HCT116 (cell line): ENCODE data around the gene RAB11FIP2. TPM values are rescaled to one million over a fixed set of nuclear protein-coding genes. Genes with fewer than 3 reads are reported as not detected.

Experiments
- ATAC-seq: fragments of 200-7000 bp; cut with Tn5 transposase; 2 replicates; pipeline ENCODE4 v1.9.1; 2020; ENCODE audit warnings: mild to moderate bottlenecking, moderate library complexity
- BruUV-seq: library from RNA; stranded (reverse); fragments of 400-500 nt; replicated peaks from 2 replicates; lab custom pipeline; 2021; lab: Mats Ljungman, UMichigan
- CTCF ChIA-PET: fragments of 300-600 bp; sonication (Branson Sonifier 250); formaldehyde crosslinking; loops from one replicate; lab custom pipeline; 2021; ENCODE audit warnings: antibody characterized with exemption; lab: Charles Lee
- POLR2A ChIA-PET: fragments of 300-600, 350-600 bp; sonication (Branson Sonifier 250); formaldehyde crosslinking; loops from one replicate; lab custom pipeline; 2021; ENCODE audit warnings: antibody characterized with exemption; lab: Charles Lee
- RAD21 ChIA-PET, 2 experiments: fragments of 300-600 bp; sonication (Branson Sonifier 250); formaldehyde crosslinking; loops; one replicate each; lab custom pipeline; 2023; ENCODE audit warnings: low total read pairs in 2 of 2; ENCODE audit not compliant: uncharacterized antibody in 2 of 2, unreplicated experiment in 2 of 2, low non-redundant PET in 1 of 2; lab: Charles Lee
- DNase-seq: peaks from one replicate; pipeline ENCODE4 v3.0.0-alpha.2; 2010; ENCODE audit warnings: low read depth, low spot score
- H2AFZ ChIP-seq: fragments of 200-600 bp; shearing (Covaris generic), sonication (generic); 2 replicates; pipeline ENCODE4 v1.6.1; 2017; ENCODE audit warnings: low read depth, mixed run types, mixed read lengths, antibody characterized with exemption, low read length; ENCODE audit not compliant: poor library complexity, severe bottlenecking
- H3K27ac ChIP-seq: 2 replicates; pipeline ENCODE4 v1.5.1; 2012; ENCODE audit warnings: low read depth, low read length
- H3K27me3 ChIP-seq: fragments of 200-600 bp; sonication (generic); 2 replicates; pipeline ENCODE4 v1.6.1; 2016; ENCODE audit warnings: mixed run types, low read length, mixed read lengths; ENCODE audit not compliant: insufficient read depth
- H3K36me3 ChIP-seq, 2 experiments: fragments of 200-500 bp in 1 of 2; fragments of 200-600 bp in 1 of 2; sonication (Bioruptor generic) in 1 of 2; sonication (generic) in 1 of 2; 2 replicates each; pipeline versions ENCODE4 v1.5.1 to v1.6.1; 2014 to 2016; ENCODE audit warnings: low read length in 2 of 2, inconsistent platforms in 1 of 2, mixed read lengths in 1 of 2, mixed run types in 1 of 2; ENCODE audit not compliant: insufficient read depth in 2 of 2, control insufficient read depth in 1 of 2
- H3K4me1 ChIP-seq, 2 experiments: fragments of 200-600 bp in 1 of 2; sonication (generic) in 1 of 2; 2 replicates each; pipeline versions ENCODE4 v1.5.1 to v1.6.1; 2012 to 2017; ENCODE audit warnings: low read length in 2 of 2, inconsistent platforms in 1 of 2, mild to moderate bottlenecking in 1 of 2, mixed read lengths in 1 of 2, mixed run types in 1 of 2, moderate library complexity in 1 of 2; ENCODE audit not compliant: insufficient read depth in 2 of 2, control insufficient read depth in 1 of 2
- H3K4me2 ChIP-seq: fragments of 200-600 bp; sonication (generic); 2 replicates; pipeline ENCODE4 v1.6.1; 2017; ENCODE audit warnings: mixed run types, low read length, mixed read lengths
- H3K4me3 ChIP-seq, 2 experiments: fragments of 200-600 bp in 1 of 2; sonication (generic) in 1 of 2; replicated peaks in 1 of 2; 2 replicates each; pipeline ENCODE4 v1.5.1; 2011 to 2016; ENCODE audit warnings: low read length in 2 of 2, control low read depth in 1 of 2, low read depth in 1 of 2, mild to moderate bottlenecking in 1 of 2, mixed read lengths in 1 of 2, mixed run types in 1 of 2
- H3K79me2 ChIP-seq: fragments of 200-600 bp; sonication (generic); 2 replicates; pipeline ENCODE4 v1.6.1; 2017; ENCODE audit warnings: mild to moderate bottlenecking, mixed run types, low read length, moderate library complexity, mixed read lengths; ENCODE audit not compliant: insufficient read depth
- H3K9ac ChIP-seq: fragments of 200-600 bp; sonication (generic); 2 replicates; pipeline ENCODE4 v1.6.1; 2016; ENCODE audit warnings: low read length, mixed read lengths
- H3K9me2 ChIP-seq: fragments of 200-600 bp; sonication (generic), shearing (Covaris generic); 2 replicates; pipeline ENCODE4 v1.6.1; 2017; ENCODE audit warnings: mixed run types, mild to moderate bottlenecking, moderate library complexity; ENCODE audit not compliant: insufficient read depth
- H3K9me3 ChIP-seq, 2 experiments: fragments of 200-500 bp in 1 of 2; fragments of 200-600 bp in 1 of 2; sonication (Bioruptor generic) in 1 of 2; sonication (generic) in 1 of 2; 2 replicates each; pipeline ENCODE4 v1.6.1; 2014 to 2017; ENCODE audit warnings: low read length in 2 of 2, mixed read lengths in 2 of 2, inconsistent platforms in 1 of 2, low read depth in 1 of 2, mild to moderate bottlenecking in 1 of 2, mixed run types in 1 of 2, moderate library complexity in 1 of 2; ENCODE audit not compliant: control insufficient read depth in 1 of 2, insufficient read depth in 1 of 2
- H4K20me1 ChIP-seq: fragments of 200-600 bp; sonication (generic), shearing (Covaris generic); 2 replicates; pipeline ENCODE4 v1.6.1; 2017; ENCODE audit warnings: mixed run types, mild to moderate bottlenecking, moderate library complexity; ENCODE audit not compliant: insufficient read depth
- EGR1 ChIP-seq: IDR thresholded peaks from 2 replicates; pipeline ENCODE4 v1.6.1; 2012; ENCODE audit warnings: low read depth
- ELF1 ChIP-seq: IDR thresholded peaks from 2 replicates; pipeline ENCODE4 v1.6.1; 2012; ENCODE audit warnings: low read depth, borderline replicate concordance
- EZH2 ChIP-seq: fragments of 200-600 bp; sonication (generic); IDR thresholded peaks from 2 replicates; pipeline ENCODE4 v1.6.1; 2017; ENCODE audit warnings: antibody characterized with exemption, mixed run types
- EZH2phosphoT487 ChIP-seq: fragments of 200-600 bp; IDR thresholded peaks from 2 replicates; pipeline ENCODE4 v1.6.1; 2018; ENCODE audit warnings: antibody characterized with exemption, borderline replicate concordance
- FOSL1 ChIP-seq: IDR thresholded peaks from 2 replicates; pipeline ENCODE4 v1.6.1; 2012; ENCODE audit warnings: low read depth
- MAX ChIP-seq: IDR thresholded peaks from 2 replicates; pipeline ENCODE4 v1.6.1; 2012
- POLR2A ChIP-seq: IDR thresholded peaks from 2 replicates; pipeline ENCODE4 v1.7.0; 2011; ENCODE audit warnings: borderline replicate concordance; ENCODE audit not compliant: insufficient read depth, insufficient read length; ENCODE audit errors: extremely low read depth
- POLR2AphosphoS5 ChIP-seq: IDR thresholded peaks from 2 replicates; pipeline ENCODE4 v1.6.1; 2011; ENCODE audit warnings: mild to moderate bottlenecking, low read depth, low read length, moderate library complexity
- RAD21 ChIP-seq: IDR thresholded peaks from 2 replicates; pipeline ENCODE4 v1.6.1; 2012; ENCODE audit warnings: low read depth, mild to moderate bottlenecking
- SIN3A ChIP-seq: IDR thresholded peaks from 2 replicates; pipeline ENCODE4 v1.6.1; 2012; ENCODE audit warnings: low read depth
- SP1 ChIP-seq: IDR thresholded peaks from 2 replicates; pipeline ENCODE4 v1.6.1; 2012; ENCODE audit warnings: low read depth
- TCF7L2 ChIP-seq: IDR thresholded peaks from 2 replicates; pipeline ENCODE4 v1.7.0; 2011; ENCODE audit warnings: borderline replicate concordance, inconsistent platforms; ENCODE audit not compliant: insufficient read depth, insufficient read length; ENCODE audit errors: extremely low read depth
- YY1 ChIP-seq: IDR thresholded peaks from 2 replicates; pipeline ENCODE4 v1.6.1; 2011; ENCODE audit warnings: low read length, low read depth, moderate library complexity, mild to moderate bottlenecking; ENCODE audit not compliant: insufficient replicate concordance; ENCODE audit errors: extremely low read depth
- ZBTB33 ChIP-seq: IDR thresholded peaks from 2 replicates; pipeline ENCODE4 v1.6.1; 2011; ENCODE audit warnings: mild to moderate bottlenecking, low read length, moderate library complexity; ENCODE audit not compliant: insufficient replicate concordance; ENCODE audit errors: extremely low read depth
- ZFX ChIP-seq: fragments of 450-650 bp; IDR thresholded peaks from 2 replicates; pipeline ENCODE4 v1.6.1; 2017
- intact Hi-C: fragments of 100-400 bp; cut with micrococcal nuclease; formaldehyde crosslinking; loops from 2 replicates; pipeline ENCODE4 v1.10.0; 2022
- total RNA-seq: library from RNA; stranded (reverse); gene quantifications from one replicate; pipeline ENCODE4 v1.2.1, GENCODE V29; 2021; ENCODE audit not compliant: unreplicated experiment
- TF ChIP-seq, protein P1 (sequence below): IDR thresholded peaks from 2 replicates; pipeline ENCODE4 v1.6.1; 2012

Gene RAB11FIP2
- total RNA-seq, 1 experiment from 2014 or later = 16.8 TPM

GRCh38 chr10:118047880-118048279 is 1.1 kb upstream of the RAB11FIP2 start:
- no TSS peak for BruUV-seq

DNA sequence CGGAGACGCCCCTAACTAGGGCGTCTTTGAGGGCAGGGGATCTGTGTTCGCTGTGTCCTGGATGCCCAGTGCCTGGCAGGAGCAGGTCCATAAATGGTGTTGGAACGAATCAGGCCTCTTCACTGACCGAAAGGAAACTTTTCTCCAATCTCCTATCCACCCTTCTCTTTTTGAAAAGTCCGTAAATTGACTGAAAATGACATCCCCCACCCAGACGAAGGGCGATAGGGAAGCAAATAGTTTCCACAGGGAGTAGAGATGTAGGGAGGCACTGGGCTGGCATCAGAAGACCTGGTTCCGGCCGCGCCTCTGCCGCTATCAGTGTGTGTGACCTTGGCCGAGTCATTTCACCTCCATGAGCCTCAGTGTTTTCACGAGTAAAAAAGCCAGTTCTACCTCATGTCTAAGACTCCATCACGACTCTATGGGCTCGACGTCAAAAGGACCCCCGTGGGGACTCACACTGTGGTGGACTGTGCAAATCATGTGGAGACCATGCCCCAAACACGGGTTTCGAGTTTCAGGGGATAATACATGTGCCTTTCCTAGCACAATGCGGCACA is 497 bp upstream of the RAB11FIP2 start:
- ATAC-seq = peak; percentile 58
- no peaks in the 10 kb centered on the region for H3K9me2 ChIP-seq

More at GRCh38 chr10:118047880-118048279, 1.1 kb upstream of the RAB11FIP2 start:
- no peak overlapping the region for H2AFZ ChIP-seq
- H3K9me3 ChIP-seq = no peaks in the 10 kb centered on the region
- peak overlapping the region; percentile 72 to 74 for H3K4me3 ChIP-seq
- H3K9me2 ChIP-seq = no peaks in the 10 kb centered on the region
- TF ChIP-seq EZH2phosphoT487 (no peak), POLR2AphosphoS5 (no peak), MAX (no peak), EZH2 (no peak), ELF1 (no peak)
- H3K4me1 ChIP-seq = peaks cover 13 to 20% of the 10 kb centered on the region in 2 experiments; a peak in 3 of 4 replicates
- H3K27ac ChIP-seq = no peak overlapping the region
- H3K9ac ChIP-seq = peak overlapping the region; percentile 74; the same call in 1 of the 2 replicates
- H3K4me2 ChIP-seq = peak overlapping the region; percentile 89
- H3K36me3 ChIP-seq = no peaks in the 10 kb centered on the region
- intact Hi-C loops = no loop called here
- H3K79me2 ChIP-seq = peaks cover 32% of the 10 kb centered on the region
- POLR2A ChIA-PET = no interaction called here
- H3K27me3 ChIP-seq = no peaks in the 10 kb centered on the region
- DNase-seq = no peak
- no peaks in the 10 kb centered on the region for H4K20me1 ChIP-seq
- RAD21 ChIA-PET = no interaction called here
- CTCF ChIA-PET = no interaction called here
- ATAC-seq = no peak

More for the DNA sequence above, 497 bp upstream of the RAB11FIP2 start:
- peaks cover 38% of the 10 kb centered on the region for H3K79me2 ChIP-seq
- ChIA-PET CTCF (no interaction called here), RAD21 (no interaction called here), POLR2A (no interaction called here)
- H3K4me1 ChIP-seq = peaks cover 13 to 20% of the 10 kb centered on the region in 2 experiments; a peak in 3 of 4 replicates
- H3K9me3 ChIP-seq = no peaks in the 10 kb centered on the region
- H3K4me3 ChIP-seq = peak overlapping the region; percentile 72 to 74
- no peaks in the 10 kb centered on the region for H3K36me3 ChIP-seq
- intact Hi-C loops = no loop called here
- H3K9ac ChIP-seq = peak overlapping the region; percentile 74
- DNase-seq = no peak
- TF ChIP-seq ZFX (no peak), EZH2 (no peak), EGR1 (no peak), POLR2A (no peak), ZBTB33 (no peak), FOSL1 (no peak), SIN3A (no peak), MAX (no peak), YY1 (no peak), RAD21 (no peak), TCF7L2 (no peak), SP1 (no peak)
- TF ChIP-seq, protein P1, sequence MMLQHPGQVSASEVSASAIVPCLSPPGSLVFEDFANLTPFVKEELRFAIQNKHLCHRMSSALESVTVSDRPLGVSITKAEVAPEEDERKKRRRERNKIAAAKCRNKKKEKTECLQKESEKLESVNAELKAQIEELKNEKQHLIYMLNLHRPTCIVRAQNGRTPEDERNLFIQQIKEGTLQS = no peak
- no peaks in the 10 kb centered on the region for H3K27me3 ChIP-seq
- H3K4me2 ChIP-seq = peak overlapping the region; percentile 89
- peak overlapping the region; percentile 17 for H2AFZ ChIP-seq
- H3K27ac ChIP-seq = peak overlapping the region; percentile 90
- BruUV-seq = TSS peak; percentile 69
- no peaks in the 10 kb centered on the region for H4K20me1 ChIP-seq
